Activated CD4-positive, alpha-beta T cell treated with anti-CD3 and anti-CD28 coated beads, Interleukin-2, amount 10 ng/mL, durations not matched to agents 24 days and 14 days (primary cell): ENCODE results near the gene MED26. TPM values are rescaled to one million over a fixed set of nuclear protein-coding genes. Genes with fewer than 3 reads are reported as not detected.
A peak's percentile ranks its signal among the peaks of the same experiment; 100 is the strongest.

Experiments
- DNase-seq: peaks from one replicate; pipeline ENCODE4 v3.0.0; 2022
- H3K27ac Mint-ChIP-seq: one replicate; pipeline ENCODE4 v1.8.0; 2022; ENCODE audit warnings: mild to moderate bottlenecking, mixed read lengths
- H3K27me3 Mint-ChIP-seq: one replicate; pipeline ENCODE4 v1.8.0; 2022; ENCODE audit warnings: mixed read lengths
- H3K36me3 Mint-ChIP-seq: one replicate; pipeline ENCODE4 v1.8.0; 2022; ENCODE audit warnings: low read depth, mild to moderate bottlenecking, mixed read lengths
- H3K4me1 Mint-ChIP-seq: one replicate; pipeline ENCODE4 v1.8.0; 2021; ENCODE audit warnings: mixed read lengths
- H3K4me3 Mint-ChIP-seq: one replicate; pipeline ENCODE4 v1.8.0; 2022; ENCODE audit warnings: mild to moderate bottlenecking, moderate library complexity, mixed read lengths
- H3K9me3 Mint-ChIP-seq: one replicate; pipeline ENCODE4 v1.8.0; 2021; ENCODE audit warnings: mixed read lengths
- intact Hi-C: fragments of 100-400 bp; cut with micrococcal nuclease; formaldehyde crosslinking; loops from one replicate; pipeline ENCODE4 v1.15.1; 2023
- total RNA-seq: library from RNA; stranded (reverse); gene quantifications from 2 replicates; pipeline ENCODE4 v1.2.3, GENCODE V29; 2022

Gene MED26
- total RNA-seq, 1 donor from 2014 or later, result 15.5 TPM

DNA sequence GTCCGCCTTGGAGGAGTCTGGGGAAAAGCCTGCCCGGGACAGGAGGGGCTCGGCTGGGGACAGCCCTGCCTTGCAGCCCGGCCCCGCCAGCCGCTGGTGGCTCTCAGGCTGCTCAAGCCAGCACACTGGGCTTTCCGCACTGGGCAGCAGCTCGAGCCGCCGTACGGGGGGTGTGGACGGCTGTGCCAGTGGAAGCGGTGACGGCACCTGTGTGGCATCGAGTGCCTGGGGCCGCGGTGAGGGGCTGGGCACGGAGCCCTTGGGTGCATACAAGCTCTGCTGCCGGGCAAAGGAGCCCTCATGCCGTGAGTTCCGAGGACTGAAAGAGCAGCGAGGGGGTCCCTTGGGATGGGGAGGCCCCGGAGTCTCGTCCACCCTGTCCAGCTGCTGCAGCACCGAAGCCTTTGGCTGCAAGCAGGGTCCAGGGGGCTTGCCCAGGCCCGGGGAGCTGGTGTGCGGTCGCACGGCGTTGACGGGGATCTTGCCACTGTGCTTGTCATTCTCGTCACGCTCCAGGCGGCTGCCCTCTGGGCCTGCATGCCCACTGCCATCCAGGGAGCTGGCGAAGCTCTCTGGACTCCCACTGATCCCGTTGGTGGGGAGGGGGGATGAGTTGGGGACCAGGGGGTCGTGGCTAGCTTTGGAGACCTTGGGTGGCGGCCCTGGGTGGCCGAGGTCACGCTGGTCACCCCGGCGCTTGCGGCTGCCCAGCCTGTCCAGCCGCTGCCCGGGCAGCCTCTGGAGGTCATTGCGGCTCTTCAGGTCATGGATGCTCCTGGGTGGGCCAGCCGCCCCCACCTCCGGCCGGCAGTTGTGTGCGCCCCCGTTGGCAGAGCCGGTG is 51.1 kb downstream of the MED26 start:
- H3K4me1 Mint-ChIP-seq, result peaks cover 38% of the 10 kb centered on the region

DNA sequence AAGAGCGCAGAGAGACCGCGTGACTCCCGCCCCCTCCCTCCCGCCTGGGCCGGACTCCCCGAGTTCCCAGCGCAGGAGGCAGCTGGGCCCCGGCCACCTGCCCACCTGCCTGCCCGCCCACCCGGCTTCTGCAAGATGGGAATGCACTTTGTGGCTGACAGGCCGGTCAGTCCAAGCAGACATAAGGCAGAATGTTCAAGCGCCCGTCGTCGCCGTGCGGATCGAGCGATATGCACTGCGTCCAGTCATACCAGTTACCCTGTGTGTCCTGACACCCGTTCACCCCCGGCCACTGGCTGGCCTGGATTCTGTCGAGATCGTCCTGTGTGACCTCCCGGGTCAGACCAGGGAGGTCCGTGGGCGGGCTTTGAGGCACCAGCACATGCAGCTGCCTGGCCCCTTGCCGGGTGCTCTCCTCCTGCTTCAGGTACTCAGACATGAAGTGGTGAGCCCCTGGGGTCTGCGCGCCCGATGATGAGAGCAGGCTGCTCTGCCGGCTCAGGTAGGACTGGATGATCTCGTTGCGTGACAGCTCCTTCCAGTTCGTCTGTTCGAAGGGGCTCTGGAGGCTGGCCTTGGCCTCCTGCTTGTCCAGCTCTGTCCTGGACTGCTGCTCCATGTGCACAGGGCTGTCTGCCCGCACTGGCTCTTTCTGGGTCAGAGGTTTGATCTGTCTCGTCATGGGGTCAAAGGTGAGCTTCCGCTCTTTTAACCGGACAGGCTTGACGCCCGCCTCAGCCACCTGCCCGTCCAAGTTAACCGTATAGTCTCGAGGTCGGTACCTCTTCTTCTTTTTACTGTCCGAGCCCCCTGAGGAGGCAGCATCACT is 51.9 kb downstream of the MED26 start:
- intact Hi-C loops, result no loop called here
- H3K9me3 Mint-ChIP-seq, result no peaks in the 10 kb centered on the region
- no peaks in the 10 kb centered on the region for H3K27me3 Mint-ChIP-seq
- H3K4me1 Mint-ChIP-seq, result peaks cover 40% of the 10 kb centered on the region
- no peak for DNase-seq
- no peak overlapping the region for H3K27ac Mint-ChIP-seq
- no peak overlapping the region for H3K4me3 Mint-ChIP-seq
- peaks cover 36% of the 10 kb centered on the region for H3K36me3 Mint-ChIP-seq

More for the DNA sequence above, 51.1 kb downstream of the MED26 start:
- H3K36me3 Mint-ChIP-seq, result peaks cover 33% of the 10 kb centered on the region
- intact Hi-C loops, result no loop called here
- no peak for DNase-seq
- no peaks in the 10 kb centered on the region for H3K27me3 Mint-ChIP-seq
- H3K4me3 Mint-ChIP-seq, result no peak overlapping the region
- H3K9me3 Mint-ChIP-seq, result no peaks in the 10 kb centered on the region
- H3K27ac Mint-ChIP-seq, result no peak overlapping the region

DNA sequence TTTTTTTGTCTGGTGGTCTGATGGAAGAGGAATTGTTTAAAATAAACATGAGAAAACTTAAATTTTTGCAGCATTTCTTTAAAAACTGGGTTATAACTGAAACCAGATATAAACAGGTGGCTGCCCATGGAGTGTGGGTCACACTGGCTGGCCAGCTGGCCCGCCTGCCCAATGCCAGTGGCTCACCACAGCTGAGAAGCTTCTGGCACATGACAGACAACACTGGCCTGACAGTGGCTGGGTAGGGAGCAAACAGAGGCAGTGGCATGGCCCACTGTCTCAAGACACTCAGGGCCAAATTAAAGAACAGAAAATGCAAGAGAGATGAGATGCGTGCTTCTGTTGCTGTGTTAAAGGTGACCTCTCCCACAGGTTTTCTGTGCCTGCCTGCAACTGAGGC is 52.7 kb downstream of the MED26 start:
- H3K27me3 Mint-ChIP-seq, result no peaks in the 10 kb centered on the region
- no peak for DNase-seq
- no peak overlapping the region for H3K4me3 Mint-ChIP-seq
- no peaks in the 10 kb centered on the region for H3K9me3 Mint-ChIP-seq
- peaks cover 42% of the 10 kb centered on the region for H3K4me1 Mint-ChIP-seq
- peaks cover 40% of the 10 kb centered on the region for H3K36me3 Mint-ChIP-seq
- intact Hi-C loops, result no loop called here
- H3K27ac Mint-ChIP-seq, result no peak overlapping the region

DNA sequence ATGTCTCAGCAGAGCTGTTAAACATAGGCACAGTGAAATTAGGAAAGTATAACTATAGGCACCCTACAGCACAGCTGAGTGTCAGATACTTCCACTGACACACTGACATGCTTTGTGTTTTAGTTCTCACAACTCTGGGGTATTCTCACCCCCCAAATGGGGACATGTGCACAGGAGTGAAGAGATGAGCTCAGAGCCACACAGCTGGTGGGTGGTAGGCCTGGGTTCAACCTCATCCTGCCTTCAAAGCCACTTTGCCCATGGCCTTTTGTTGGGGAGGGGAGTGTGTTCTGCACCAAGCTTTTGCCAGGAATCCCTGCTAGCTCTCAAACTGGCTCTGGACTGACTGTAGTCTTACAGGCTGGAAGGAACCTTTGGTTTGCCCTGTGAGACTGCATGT is 54.1 kb downstream of the MED26 start:
- no peak for DNase-seq
- Mint-ChIP-seq H3K9me3 (no peaks in the 10 kb centered on the region), H3K36me3 (peaks cover 45% of the 10 kb centered on the region), H3K4me1 (peaks cover 40% of the 10 kb centered on the region), H3K4me3 (peak overlapping the region; percentile 89), H3K27me3 (no peaks in the 10 kb centered on the region), H3K27ac (peak overlapping the region; percentile 84)
- intact Hi-C loops, result loop anchor here (2.0 to 5.0 kb wide), 3 partner anchors 31 to 88 kb away; partner anchors contain the start of genes CHERP, MED26, SMIM7 and TMEM38A

DNA sequence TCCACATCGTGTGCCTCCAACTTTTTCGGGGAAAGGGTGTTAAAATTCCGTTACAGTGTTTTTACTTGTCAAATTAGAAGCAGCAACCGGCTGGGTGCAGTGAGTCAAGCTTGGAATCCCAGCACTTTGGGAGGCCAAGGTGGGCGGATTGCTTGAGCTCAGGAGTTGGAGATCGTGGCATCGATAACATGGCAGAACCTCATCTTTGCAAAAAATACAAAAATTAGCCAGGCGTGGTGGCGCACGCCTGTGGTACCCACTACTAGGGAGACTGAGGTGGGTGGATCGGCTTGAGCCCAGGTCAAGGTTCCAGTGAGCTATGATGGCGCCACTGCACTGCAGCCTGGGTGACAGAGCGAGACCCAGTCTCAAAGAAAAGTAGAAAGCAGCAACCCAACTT is 54.7 kb downstream of the MED26 start:
- Mint-ChIP-seq H3K4me1 (peaks cover 37% of the 10 kb centered on the region), H3K27me3 (no peaks in the 10 kb centered on the region), H3K36me3 (peaks cover 46% of the 10 kb centered on the region), H3K4me3 (peak overlapping the region; percentile 89), H3K27ac (peak overlapping the region; percentile 84), H3K9me3 (no peaks in the 10 kb centered on the region)
- intact Hi-C loops, result loop anchor here (2.0 to 5.0 kb wide), 3 partner anchors 30 to 89 kb away; partner anchors contain the start of genes CHERP, MED26, SMIM7 and TMEM38A
- DNase-seq, result no peak

DNA sequence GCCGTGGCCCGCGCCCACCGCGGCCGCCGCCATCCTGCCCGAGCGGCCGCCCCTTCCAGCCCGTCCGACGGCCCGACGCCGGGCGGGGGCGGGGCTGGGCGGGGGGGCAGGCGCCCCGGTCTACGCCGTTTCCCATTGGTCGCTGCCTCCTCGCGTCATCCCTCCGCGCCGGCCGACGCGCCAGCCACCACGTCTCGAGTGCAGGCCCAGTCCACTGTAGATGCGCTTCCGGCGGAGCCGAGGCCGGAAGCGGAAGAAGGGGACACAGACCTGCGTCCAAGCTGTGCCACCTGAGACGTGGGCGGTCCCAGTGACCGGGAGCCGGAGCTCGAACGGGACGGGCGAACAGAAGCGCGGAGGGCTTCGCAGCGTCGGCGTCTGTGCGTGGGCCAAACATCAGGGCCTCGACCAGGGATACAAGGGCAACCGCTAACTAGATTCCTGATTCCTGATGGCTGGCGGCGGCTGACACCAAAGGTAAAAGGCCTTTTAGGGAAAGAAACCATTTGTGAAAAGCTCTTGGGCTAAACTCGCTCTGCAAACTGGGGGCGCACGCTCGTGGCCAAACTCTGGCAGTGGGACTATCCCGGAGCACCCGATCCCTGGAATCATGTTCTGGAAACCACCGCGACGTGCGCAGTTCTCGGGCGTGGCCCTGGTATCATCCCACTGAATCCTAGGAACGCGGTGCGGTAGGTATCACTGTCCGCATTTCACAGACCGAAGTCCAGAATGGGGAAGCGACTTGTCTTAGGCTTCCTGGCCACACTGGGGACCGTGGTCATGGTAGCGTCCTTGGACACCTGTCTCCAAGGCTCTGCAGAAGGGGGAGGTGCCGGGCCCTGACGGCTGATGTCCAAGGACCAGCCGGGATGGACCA is 55.4 kb downstream of the MED26 start, which contains the start of gene SLC35E1:
Gene SLC35E1, minus strand, starts transcription at position 84 of the 880 bp plus-strand sequence. Its CDS starts 51 bp downstream, at position 33.
- Mint-ChIP-seq H3K27me3 (no peaks in the 10 kb centered on the region), H3K4me1 (peaks cover 39% of the 10 kb centered on the region), H3K36me3 (peaks cover 49% of the 10 kb centered on the region), H3K4me3 (peak within 1 kb of the TSS; percentile 93), H3K9me3 (no peaks in the 10 kb centered on the region), H3K27ac (peak within 1 kb of the TSS; percentile 88)
- DNase-seq, result peak; percentile 98
- intact Hi-C loops, result loop anchor here (1.0 to 5.0 kb wide), 4 partner anchors 12 to 90 kb away; partner anchors contain the start of genes CHERP, MED26, SMIM7 and TMEM38A

DNA sequence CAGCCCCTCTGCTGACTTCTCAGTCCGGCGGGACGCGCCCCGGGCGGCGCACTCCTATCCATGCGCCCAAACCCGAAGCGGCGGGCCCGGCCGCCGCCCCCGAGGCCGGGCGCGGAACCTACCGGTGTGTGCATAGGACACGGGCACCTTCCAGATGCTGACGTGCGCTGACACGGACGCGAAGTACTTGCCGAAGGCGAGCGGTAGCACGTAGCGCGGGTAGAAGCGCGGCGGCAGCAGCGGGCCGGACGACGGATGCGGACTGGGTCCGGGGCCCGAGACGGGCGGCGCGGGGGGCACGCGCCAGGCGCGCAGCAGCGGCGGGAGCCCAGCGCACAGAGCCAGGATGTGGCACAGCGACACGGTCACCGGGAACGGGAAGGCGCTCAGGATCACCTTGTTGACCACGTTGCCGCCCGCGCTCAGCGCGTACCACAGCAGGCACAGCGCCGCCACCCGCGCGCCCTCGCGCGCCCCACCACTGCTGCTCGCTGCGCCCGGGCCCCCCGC is 56.1 kb downstream of the MED26 start:
- Mint-ChIP-seq H3K27ac (peak overlapping the region; percentile 88), H3K27me3 (no peaks in the 10 kb centered on the region), H3K4me1 (peaks cover 40% of the 10 kb centered on the region), H3K9me3 (no peaks in the 10 kb centered on the region), H3K4me3 (peak overlapping the region; percentile 93), H3K36me3 (peaks cover 50% of the 10 kb centered on the region)
- intact Hi-C loops, result loop anchor here (1.0 to 5.0 kb wide), 4 partner anchors 12 to 90 kb away; partner anchors contain the start of genes CHERP, MED26, SMIM7 and TMEM38A
- peak; percentile 84 for DNase-seq

DNA sequence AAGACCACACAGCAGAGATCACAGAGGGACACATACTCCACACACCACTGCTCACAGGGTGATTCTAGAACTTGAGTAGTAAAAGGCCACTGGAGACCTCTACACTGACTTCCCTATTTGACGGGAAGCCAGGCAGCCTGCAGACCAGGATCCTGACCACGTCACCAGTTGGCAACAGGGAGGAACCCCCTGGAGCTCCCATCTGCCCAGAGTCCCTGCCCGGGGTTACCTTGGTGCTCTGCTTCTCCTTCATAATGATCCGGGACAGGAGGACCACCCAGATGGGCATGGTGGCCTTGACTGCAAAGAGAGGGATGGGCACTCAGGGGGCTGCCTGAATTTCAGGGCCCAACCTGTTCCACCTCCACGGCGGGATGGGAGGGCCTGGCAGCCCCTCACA is 56.7 kb downstream of the MED26 start:
- Mint-ChIP-seq H3K27ac (peak overlapping the region; percentile 88), H3K9me3 (no peaks in the 10 kb centered on the region), H3K4me1 (peaks cover 46% of the 10 kb centered on the region), H3K4me3 (peak overlapping the region; percentile 93), H3K27me3 (no peaks in the 10 kb centered on the region), H3K36me3 (peaks cover 54% of the 10 kb centered on the region)
- intact Hi-C loops, result loop anchor here (5.0 kb wide), 1 partner anchor 91 kb away; the partner anchor contains the start of genes SMIM7 and TMEM38A
- DNase-seq, result no peak

DNA sequence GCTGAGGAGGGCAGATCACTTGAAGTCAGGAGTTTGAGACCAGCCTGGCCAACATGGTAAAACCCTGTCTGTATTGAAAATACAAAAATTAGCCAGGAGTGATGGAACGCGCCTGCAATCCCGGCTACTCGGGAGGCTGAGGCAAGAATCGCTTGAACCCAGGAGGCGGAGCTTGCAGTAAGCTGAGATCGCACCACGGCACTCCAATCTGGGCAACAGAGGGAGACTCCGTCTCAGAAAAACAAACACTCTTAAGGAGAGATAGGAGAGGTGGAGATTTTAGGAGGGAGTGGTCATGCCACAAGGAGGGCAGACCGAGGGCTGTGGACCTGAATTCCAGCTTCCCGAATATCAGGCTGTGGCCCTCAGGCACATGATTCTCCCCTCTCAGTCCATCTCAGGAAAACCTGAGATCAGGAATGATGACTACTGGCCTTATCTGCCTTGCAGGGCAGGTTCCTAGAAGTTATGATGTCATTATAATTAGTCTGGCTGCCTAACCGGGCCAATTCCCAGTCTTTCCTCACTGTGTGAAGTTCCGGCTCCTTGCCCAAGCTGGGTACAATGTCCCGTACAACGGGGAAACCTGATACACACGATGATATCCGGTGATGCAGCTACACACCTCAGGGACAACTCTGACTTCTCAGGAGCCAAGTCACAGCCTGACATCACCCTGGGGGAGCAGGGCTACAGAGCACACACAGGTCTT is 58.2 kb downstream of the MED26 start:
- intact Hi-C loops, result loop anchor here (5.0 kb wide), 1 partner anchor 93 kb away; the partner anchor contains the start of genes SMIM7 and TMEM38A
- H3K27ac Mint-ChIP-seq, result peak overlapping the region; percentile 37
- no peak for DNase-seq
- no peaks in the 10 kb centered on the region for H3K27me3 Mint-ChIP-seq
- H3K9me3 Mint-ChIP-seq, result no peaks in the 10 kb centered on the region
- H3K4me1 Mint-ChIP-seq, result peaks cover 47% of the 10 kb centered on the region
- H3K36me3 Mint-ChIP-seq, result peaks cover 51% of the 10 kb centered on the region
- peak overlapping the region; percentile 93 for H3K4me3 Mint-ChIP-seq

DNA sequence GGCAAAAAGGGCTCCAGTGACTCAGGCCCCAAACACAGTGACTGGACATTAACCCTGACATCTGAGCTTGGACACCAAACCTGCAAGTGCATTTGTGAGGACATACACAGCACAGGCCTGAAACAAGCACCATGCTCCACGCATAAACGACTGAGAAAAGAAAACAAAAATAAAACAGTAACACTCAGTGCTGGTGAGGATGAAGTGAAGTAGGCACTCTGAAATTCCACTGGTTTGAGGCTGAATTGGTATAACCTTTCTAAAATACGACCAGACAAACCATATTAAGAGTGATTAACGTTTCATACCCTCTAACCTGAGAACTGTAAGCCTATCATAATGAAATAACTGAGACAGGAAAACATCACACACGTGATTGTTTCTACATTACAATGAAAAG is 61.3 kb downstream of the MED26 start:
- no peaks in the 10 kb centered on the region for H3K9me3 Mint-ChIP-seq
- intact Hi-C loops, result loop anchor here (1.0 kb wide), 2 partner anchors 21 to 24 kb away; partner anchors contain the start of gene CHERP
- H3K27me3 Mint-ChIP-seq, result no peaks in the 10 kb centered on the region
- DNase-seq, result no peak
- H3K36me3 Mint-ChIP-seq, result peaks cover 65% of the 10 kb centered on the region
- H3K4me3 Mint-ChIP-seq, result peak overlapping the region; percentile 70
- peaks cover 34% of the 10 kb centered on the region for H3K4me1 Mint-ChIP-seq
- peak overlapping the region; percentile 94 for H3K27ac Mint-ChIP-seq

DNA sequence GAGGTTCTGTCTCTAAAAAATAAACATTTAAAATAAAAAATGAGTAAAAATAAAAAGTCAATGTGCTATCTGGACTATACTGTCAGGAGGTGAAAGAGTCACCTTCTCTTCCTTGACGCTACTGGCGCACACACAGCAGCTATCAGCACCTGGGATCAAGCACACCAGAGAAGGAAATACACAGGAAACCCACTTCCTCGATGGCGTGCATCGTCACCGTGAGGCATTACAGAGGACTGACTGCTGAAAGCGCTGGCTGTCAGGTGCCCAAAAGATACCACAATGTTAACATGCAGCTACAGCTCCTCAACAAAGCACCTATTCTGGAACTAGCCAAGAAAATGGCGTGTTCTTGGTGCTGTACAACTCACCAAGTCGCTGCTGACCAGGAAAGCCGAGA is 61.8 kb downstream of the MED26 start:
- peak; percentile 94 for DNase-seq
- H3K4me3 Mint-ChIP-seq, result peak overlapping the region; percentile 70
- peaks cover 33% of the 10 kb centered on the region for H3K4me1 Mint-ChIP-seq
- peaks cover 68% of the 10 kb centered on the region for H3K36me3 Mint-ChIP-seq
- H3K27ac Mint-ChIP-seq, result peak overlapping the region; percentile 94
- H3K27me3 Mint-ChIP-seq, result no peaks in the 10 kb centered on the region
- intact Hi-C loops, result loop anchor here (1.0 kb wide), 2 partner anchors 21 to 24 kb away; partner anchors contain the start of gene CHERP
- H3K9me3 Mint-ChIP-seq, result no peaks in the 10 kb centered on the region

DNA sequence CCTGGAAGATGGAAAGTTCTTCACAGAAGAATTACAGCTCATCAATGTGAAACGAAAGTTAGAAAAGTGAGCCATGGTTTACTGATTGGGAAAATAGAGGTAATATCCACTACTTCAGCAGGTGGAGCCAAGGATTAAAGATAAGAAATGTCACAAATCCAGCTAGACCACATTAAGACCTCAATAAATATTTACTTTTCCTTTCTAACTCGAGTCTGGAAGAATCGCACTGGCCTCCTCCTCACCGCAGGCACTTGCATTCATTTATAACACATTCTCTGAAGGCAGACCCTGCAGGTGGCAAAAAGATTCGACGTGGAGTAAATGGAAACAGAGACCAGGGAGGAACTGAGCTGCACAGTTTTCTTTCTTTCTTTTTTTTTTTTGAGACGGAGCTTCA is 63.2 kb downstream of the MED26 start:
- no peaks in the 10 kb centered on the region for H3K9me3 Mint-ChIP-seq

More for the DNA sequence above, 63.2 kb downstream of the MED26 start:
- H3K27me3 Mint-ChIP-seq, result no peaks in the 10 kb centered on the region
- H3K36me3 Mint-ChIP-seq, result peaks cover 66% of the 10 kb centered on the region
- DNase-seq, result no peak
- peaks cover 28% of the 10 kb centered on the region for H3K4me1 Mint-ChIP-seq
- intact Hi-C loops, result no loop called here
- no peak overlapping the region for H3K27ac Mint-ChIP-seq
- no peak overlapping the region for H3K4me3 Mint-ChIP-seq
